GF-D8 (cell line): ENCODE data around the gene CARS1.

Experiments used
- DNase-seq: peaks from one replicate; lab custom pipeline; 2025; lab: John Stamatoyannopoulos, UW

CARS1 gene

DNA sequence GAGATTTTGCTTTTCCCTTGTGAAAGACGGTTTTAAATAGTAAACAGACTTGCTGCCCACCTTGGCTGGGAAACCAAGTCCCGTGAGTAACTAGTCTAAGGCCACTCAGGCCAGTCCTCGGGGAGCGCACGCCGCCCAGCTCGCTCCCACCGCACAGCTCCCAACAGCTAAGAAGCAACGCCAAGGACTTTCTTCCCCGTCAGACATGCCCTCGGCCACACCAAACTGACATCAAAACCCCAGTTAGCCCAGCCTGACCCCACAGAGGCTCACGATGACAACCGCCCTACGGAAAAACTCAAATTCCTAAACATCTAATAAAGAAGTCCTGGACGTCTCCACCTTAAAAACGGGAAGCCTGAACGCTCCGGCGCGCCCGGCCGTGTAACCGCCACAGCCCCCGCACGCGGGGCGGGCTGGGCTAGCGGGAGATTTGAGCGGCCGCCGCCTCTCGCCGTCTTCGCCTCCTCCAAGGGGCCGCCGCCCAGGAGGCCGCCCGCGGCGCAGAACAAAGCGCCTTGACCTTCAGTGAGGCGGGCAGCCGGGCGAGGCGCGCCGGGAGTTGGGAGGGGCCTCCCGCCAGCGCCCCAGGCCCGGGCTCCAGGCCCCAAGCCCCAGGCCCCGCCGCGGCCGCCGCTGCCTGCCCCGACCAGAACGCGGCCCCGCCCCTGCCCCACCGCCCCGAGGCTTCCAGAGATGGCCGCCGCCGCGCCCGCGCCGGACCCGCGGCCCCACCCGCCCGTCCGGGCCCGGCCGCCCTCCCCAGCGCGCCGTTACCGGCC lies 65.6 kb downstream of the CARS1 start:
- DNase-seq, result no peak

DNA sequence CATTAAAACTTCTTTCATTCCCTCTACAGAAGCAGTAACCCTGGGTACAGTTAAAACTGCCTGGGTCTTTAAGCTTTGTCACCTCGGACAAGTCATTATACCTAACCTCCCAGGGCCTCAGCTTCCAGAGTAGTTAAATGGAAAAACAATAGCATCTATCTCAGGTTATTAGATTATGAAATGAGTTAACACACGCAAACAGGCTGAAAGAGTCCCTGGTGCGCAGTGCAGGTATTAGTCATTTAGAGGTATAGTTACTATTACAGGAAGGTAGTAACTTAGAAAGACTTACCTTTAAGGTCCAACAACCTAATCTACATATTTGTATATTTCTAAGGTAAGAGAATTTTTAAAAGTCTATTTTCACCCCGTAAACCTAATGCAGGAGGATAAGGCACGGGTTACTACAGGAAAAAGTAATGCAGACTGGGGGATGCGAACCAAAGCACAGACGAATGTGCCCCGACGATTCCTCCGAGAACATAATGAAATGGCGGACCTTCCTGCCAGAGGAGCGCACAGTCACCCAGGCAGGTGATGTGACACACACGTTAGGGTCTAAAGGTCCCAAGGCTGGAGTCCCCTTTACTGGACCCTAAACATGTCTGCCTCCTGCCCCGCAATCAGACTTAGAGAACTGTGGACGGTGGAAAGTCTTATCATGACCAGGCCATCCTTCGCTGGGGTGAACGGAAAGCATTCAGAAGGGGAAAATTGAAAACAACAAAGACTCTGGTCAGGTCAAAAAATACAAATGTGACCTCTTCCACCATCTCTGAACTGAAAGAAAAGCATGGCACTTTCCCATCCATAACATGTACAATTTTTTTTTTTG lies 66.4 kb downstream of the CARS1 start:
- no peak for DNase-seq

DNA sequence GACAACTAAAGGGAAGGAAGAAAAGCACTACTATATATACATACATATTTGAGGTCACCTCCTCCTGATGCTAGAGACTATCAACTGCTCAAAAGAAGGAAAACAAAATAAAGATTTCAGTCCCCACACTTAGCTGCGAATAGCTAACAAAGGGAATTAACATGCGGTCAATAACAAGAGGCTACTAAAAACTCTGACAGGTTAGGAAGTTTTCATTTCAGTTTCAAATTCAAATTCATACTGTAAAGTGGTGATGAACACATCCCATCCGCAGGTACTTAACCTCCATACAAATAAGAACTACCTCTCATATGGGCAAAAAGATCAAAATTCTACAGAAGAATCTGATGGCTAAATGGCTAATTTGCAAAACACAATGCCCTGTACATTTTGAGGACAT lies 67.7 kb downstream of the CARS1 start:
- DNase-seq, result no peak

DNA sequence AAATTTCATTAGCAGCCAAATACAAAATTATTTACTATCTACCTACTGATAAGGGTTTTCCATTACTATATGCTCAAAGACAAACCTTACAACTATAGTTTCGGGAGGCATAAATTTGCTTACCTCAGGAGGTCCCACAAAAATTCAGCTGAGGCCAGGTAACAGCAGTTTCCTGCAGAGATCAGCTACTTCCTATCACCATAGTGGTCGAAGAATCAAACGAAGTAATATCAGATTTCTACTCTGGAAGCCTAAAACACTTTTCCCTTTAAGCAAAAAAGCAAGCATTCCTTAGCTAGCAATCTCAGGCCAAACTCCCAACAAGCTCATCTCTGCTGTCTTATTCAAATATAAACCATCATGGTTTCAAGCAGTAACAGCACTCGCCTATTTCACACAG lies 68.2 kb downstream of the CARS1 start:
- no peak for DNase-seq

DNA sequence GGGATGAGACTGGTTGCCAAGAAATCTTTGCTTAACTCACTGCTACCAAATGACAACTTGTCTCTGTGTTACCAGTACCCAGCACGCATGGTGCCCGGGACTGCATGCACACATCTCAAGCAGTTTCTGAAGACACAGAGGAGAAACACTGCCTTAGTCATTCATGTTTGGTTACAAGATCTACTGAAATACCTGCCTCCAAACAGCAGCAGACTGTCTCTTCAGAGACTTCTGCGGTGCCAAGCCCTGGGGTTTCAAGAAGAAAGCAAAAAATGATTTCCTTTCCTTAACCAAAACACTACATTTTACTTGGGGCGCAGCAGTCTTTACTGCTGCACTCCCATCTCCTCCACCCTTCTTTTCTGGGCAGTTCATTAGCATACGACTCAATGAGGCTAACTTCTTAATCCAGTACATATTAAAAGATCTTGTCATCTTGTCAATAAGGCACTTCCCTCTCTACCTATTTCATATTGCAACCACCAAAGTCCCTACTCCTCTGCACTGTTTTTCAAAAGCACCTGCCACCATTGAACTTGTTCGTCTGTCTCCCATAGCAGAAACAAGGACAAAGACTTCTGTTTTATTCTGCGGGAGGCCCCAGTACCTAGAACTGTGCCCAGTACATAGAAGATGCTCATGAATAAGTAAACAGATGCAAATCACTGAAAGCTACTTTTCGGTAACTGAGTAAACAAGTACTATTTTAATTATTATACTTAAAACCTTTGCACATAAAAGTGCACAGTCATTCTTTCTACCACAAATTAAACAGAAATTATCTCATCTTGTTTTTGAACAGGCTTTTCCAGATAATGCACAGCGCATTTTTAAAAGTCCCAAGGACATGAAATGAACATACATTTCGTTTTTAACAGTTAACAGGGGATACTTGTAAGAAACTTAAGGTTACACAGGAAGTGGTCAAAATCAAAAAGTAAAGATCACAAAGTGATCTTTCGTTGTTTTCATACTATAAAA lies 69.1 kb downstream of the CARS1 start:
- DNase-seq, result no peak

DNA sequence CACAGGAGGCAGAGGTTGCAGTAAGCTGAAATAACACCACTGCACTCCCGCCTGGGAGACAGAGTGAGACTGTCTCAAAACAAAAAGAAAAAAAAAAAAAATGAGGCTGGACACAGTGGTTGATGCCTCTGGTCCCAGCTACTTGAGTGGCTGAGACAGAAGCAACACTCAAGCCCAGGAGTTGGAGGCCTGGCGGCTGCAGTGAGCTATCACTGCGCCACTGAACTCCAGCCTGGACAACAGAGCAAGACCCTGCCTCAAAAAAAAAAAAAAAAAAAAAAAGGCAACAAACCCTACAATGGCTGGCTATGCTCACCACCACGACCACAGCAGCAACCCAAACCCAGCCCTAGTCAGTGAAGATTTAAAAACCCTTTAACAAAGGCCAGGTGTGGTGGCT lies 73.3 kb downstream of the CARS1 start:
- DNase-seq, result no peak

DNA sequence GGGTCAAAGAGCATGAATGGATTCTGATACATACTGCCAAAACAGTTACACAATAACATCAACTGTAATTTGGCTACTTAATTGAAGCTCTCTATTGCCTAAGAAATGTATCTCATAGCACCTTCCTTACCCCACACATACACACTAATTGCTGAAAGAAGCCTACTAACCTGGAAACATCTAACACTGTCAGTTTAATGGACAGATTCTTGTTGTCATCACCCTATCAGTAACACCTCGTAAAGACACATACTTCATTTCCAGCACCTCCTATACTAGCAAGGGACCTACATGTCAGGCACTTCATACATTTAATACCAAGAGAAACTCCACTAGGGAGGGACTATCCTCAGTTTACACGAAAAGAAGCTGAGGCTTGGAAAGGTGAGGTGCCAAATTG lies 75.0 kb downstream of the CARS1 start:
- DNase-seq, result no peak

DNA sequence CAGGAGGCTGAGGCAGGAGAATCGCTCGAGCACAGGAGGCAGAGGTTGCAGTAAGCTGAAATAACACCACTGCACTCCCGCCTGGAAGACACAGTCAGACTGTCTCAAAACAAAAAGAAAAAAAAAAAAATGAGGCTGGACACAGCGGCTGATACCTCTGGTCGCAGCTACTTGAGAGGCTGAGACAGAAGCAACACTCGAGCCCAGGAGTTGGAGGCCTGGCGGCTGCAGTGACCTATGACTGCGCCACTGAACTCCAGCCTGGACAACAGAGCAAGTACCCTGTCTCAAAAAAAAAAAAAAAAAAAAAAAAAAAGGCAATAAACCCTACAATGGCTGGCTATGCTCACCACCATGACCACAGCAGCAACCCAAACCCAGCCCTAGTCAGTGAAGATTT lies 76.1 kb downstream of the CARS1 start:
- no peak for DNase-seq

DNA sequence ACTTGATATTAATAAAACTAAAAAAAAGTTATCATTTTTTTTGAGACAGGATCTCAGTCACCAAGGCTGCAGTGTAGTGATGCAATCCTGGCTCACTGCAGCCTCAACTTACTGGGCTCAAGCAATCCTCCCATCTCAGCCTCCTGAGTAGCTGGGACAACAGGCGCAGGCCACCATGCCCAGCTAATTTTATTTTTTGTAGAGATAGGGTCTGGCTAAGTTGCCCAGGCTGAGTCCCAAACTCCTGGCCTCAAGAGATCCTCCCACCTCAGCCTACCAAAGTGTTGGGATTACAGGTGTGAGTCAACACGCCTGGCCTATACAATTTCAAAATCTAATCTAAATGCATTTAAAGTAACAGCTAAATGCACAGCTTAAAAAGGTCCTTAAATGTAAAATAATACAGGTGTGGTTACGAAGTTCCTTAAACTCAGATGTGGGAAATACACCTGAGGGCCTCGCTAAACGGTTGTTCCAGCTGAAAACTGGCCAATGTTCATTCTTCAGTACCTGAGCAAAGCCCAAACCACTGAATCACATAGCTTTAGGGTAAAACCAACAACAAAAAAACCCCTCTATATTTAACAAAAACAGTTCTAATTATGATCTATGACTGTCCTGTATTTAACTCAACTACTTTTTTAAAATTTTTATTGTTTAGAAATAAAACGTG lies 76.9 kb downstream of the CARS1 start:
- no peak for DNase-seq

DNA sequence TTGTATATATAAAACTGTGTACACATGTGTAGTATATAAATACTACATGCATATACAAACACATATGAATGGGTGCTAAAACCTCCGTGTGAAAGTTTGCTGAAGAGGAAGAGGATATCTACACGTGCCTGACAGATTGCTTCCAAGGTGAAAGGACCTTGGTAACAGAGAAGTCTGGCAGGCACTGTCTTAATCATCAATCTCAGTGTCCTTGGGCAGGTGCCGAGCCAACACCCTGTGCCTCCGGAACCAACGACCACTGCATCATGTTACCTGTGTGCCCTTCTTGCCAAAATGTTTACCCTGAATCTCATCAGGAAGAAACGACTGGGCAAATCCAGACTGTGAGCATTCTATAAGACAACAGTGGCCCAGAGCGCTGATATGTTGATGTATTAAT lies 80.1 kb downstream of the CARS1 start:
- no peak for DNase-seq

DNA sequence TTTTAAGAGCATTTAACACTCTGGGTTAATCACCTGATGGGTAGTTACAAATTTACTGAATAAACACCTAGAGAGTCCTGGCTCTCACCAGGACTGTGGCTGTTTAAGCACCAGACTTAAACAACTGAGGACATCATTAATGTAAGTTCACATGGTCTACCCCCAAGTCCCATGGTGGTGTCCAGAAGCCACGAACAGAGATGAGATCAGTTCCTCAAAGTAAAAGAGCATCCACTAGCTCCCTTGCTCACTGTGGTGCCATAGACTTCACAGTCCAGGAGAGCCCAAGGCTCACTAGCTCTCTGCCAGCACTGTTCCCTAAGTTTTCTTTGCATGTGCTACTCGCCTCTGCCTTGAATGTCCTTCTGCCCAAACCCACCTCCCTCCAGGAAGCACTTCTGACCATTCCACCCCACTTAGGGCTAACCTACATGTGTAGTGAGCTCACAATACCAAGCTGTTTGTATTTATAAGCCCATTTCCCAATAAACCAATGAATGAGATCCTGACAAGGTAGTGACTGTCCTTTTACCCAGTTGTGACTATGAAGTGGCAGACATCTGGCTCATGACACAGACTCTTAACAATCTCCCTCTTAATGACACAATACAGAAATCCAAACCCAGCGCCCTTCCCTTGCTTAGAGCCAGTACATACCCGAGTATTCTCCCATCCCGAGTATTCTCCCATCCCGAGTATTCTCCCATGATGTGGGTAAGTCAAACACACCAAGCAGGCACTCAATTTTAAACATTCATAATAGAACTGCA lies 80.7 kb downstream of the CARS1 start:
- no peak for DNase-seq

DNA sequence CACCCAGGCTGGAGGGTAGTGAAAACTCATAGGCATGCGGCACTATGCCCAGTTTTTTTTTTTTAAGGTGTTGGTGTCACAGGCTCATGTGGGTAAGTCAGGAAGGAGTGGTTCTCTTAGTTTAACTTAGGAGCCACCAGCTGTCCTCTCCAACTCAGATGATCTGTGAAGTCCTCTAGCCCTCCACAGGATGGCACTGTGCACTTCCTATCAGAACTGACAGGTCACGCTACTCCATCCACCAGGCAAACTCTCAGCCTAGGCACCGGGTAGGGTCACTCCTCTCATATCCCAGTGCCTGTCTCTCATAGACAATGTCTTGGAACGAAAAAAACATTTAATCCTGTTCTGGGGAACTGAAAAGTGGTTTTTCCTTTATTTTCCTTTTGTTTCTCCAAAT lies 81.6 kb downstream of the CARS1 start:
- no peak for DNase-seq

DNA sequence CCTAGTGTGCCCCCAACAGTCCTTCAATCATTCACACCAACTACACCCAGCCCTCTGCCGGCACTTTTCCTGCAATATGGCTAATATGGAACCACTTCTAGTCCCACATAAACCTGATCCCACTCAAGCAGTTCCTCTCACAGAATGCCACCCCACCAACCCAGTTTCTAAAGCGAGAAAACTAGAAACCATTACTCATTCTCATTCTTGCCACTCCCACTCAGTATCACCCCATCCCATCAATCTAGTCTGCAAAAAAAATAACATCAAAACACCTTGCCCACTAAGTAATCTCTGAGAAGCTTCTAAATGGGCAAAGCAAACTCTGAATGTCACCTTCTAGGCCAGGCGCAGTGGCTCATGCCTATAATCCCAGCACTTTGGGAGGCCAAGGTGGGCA lies 83.0 kb downstream of the CARS1 start:
- no peak for DNase-seq

DNA sequence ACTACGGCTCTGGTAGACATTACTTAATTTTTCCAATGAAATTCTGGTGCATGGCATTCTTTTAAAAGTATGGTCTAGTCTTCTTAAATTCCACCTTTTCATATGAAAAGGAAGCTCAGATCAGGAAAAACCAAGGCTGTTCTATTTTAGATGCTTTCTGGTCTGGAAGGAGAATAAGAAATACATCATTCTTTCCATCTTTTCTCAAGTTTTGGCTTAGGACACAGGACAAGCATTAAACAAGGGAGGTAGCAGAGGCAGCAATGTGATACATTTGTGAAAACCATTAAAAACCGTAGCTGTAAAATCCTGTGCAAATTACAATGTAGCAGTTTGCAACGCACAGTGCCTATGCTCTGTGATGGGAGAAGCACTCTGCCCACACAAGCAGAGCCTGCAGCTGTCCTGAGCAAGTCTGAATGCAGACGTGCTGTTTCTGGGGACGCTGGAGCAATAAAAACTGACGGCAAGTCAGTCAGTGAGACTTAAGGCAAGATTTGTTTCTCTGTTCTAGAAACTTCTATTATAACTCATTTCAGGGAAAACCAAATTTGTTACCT lies 88.8 kb downstream of the CARS1 start:
- no peak for DNase-seq

DNA sequence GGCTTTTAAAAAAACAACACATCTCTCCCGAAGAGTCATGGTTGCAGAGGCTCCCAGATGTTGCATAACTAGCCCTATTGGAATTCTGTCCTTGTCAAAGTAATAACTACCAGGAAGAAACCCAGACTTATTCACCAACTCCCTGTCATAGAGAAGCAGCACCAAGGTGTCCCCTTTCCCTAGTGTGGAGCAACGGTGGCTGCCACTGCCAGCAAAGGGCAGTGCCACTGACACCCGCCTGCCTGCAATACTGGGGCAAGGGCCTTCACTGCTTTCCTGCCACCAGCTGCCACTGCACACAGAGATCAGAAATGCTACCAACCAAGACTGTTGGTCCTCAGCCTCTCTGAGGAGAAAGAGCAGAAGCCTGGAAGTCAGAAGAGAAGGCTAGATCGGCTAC lies 92.4 kb downstream of the CARS1 start:
- DNase-seq, result no peak

DNA sequence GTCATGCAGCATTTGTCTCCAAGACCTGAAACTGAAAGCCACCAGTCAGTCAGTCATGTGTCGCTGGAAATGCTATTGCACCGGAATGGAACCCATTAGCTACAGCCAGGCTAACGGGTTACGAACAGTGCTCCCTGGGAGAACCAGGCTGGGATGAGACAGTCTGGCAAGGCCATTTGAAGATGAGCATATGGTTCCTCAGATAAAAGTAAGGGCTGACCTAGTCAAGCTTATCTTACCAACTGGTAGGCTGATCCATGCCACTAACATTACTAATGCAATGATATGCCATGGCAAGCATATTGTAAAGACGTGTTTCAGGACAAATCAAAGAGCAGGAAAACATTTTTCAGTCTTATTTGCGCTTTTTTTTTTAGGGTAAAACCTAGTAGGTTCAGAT lies 93.5 kb downstream of the CARS1 start:
- no peak for DNase-seq

DNA sequence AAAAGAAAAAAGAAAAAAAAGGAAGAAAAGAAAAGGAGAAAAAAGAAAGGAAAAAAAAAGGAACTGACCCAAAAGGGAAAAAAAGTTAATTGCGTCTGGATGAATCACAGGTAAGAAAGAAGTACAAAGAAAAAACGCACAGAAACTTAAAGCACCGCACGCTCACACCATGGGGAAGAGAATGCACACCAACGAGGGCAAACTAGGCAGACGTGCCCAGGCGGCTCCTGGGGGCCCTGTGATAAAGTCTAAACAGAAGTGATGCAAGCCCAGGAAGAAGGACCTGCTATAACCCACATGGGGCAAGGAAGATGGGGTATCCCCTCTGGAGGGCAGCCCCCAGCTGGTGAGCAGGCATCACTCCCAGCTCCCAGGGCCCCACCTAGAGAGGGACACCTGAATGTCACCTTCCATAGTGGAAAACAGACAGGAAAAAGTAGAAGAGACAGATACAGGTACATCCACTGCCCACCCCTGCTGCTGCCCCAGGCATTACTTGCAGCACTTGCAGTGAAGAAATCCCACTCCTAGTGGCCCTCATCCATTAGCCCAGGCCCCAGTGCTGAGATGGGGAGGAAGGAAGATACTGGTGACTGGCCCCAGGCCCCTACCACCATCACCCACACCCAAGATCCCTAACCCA lies 94.0 kb downstream of the CARS1 start:
- DNase-seq, result no peak

DNA sequence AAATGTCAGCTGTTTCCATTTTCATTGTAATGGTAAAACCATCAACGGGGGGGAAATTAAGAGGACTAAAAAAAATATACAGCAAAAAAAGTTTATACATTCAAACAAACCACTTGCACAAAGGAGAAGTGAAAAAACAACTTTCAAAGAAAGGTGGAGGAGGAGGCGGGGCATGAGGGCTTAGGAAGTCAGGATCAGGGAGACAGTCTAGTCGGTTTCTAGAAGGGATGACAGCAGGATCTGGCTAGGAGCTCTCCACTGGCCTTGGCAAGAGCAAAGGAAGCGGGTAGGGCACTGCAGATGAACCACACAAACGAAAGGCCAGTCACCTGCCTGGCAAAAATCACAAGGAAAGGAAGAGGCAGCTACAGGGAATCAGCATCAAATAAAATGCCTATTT lies 96.1 kb downstream of the CARS1 start:
- DNase-seq, result no peak

DNA sequence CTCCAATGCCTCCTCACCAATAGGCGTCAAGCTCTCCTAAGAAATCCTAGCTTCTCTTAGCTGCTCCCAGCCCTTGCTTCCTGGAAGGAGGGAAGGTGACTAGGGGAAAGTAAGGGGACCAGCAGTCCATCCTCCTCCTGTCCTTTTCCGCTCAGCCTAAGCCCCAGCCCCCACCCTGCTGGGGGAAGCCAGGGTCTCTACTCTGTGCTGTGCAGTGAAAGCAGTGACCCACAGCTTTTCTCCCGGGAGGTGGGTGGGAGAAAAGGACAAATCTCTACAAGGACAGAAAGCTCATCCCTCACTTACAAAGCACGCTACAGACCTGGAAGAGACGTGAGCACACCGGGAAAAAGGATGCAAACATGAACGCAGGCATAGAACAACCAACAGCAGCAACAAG lies 97.1 kb downstream of the CARS1 start:
- no peak for DNase-seq

DNA sequence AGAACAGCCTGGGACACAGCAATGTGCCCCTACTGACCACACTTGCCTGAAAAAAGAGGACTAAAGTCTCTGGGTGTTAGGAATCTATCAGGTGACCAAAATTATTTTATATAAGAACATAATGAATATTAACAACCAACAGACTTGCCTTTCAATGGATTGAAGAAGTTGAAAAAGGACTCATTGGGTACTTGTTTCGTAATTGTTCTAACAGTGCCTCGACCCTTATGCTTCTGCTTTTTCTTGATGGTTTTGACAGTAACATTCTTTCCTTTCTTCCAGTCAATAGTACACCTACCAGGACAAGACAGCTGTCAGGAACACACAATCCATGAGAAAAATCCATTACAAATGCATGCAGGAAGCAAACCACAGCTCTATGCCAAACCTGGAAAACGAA lies 99.0 kb downstream of the CARS1 start:
- DNase-seq, result peak; percentile 3
